ENCODE results near the gene GYS1.

DNA sequence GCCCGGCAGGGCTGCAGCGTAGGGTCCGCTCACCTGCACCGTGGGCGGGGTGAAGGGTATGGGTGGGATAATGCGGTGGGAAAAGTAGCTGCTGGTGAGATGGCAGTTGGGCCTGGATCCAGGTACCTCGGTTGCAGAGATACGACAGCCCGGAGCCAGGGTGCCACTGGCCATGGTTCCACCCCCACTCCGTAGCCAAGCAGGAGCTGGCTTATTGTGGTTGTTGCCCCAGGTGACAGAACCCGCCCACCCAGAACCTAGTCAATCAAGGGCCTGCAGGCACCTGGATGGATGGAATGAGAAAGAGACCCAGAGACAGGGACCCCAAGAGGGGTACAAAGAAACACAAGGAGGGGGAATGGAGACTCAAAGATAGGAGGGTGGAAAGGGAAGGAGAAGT is 27.2 kb upstream of the GYS1 start:
- TF ChIP-seq, protein P1, sequence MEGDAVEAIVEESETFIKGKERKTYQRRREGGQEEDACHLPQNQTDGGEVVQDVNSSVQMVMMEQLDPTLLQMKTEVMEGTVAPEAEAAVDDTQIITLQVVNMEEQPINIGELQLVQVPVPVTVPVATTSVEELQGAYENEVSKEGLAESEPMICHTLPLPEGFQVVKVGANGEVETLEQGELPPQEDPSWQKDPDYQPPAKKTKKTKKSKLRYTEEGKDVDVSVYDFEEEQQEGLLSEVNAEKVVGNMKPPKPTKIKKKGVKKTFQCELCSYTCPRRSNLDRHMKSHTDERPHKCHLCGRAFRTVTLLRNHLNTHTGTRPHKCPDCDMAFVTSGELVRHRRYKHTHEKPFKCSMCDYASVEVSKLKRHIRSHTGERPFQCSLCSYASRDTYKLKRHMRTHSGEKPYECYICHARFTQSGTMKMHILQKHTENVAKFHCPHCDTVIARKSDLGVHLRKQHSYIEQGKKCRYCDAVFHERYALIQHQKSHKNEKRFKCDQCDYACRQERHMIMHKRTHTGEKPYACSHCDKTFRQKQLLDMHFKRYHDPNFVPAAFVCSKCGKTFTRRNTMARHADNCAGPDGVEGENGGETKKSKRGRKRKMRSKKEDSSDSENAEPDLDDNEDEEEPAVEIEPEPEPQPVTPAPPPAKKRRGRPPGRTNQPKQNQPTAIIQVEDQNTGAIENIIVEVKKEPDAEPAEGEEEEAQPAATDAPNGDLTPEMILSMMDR (IDR thresholded peaks at IDR 0.05), result no peak
- no peak for TF ChIP-seq POLR2A (IDR thresholded peaks at IDR 0.05; ENCODE audit: low read depth)
